GM21529 (cell line): Measurements from ENCODE around the gene ALK.
A peak's percentile ranks its signal among the peaks of the same experiment; 100 is the strongest.

Experiments used
- ATAC-seq: cut with Tn5 transposase; IDR thresholded peaks from one replicate; pipeline ENCODE4 v1.9.1; 2021; ENCODE audit not compliant: unreplicated experiment

The ALK gene

GRCh38 chr2:29343830-29344229 lies 577.6 kb downstream of the ALK start:
- no peak for ATAC-seq

GRCh38 chr2:29336341-29337241 lies 584.8 kb downstream of the ALK start:
- ATAC-seq = no peak

- no peak for ATAC-seq
Measured at GRCh38 chr2:29335396-29335795, 586.0 kb downstream of the ALK start.

- ATAC-seq = no peak
Measured at GRCh38 chr2:29334706-29335105, 586.7 kb downstream of the ALK start.

- no peak for ATAC-seq
Measured at GRCh38 chr2:29332540-29332939, 588.8 kb downstream of the ALK start.

GRCh38 chr2:29329899-29330298 lies 591.5 kb downstream of the ALK start:
- no peak for ATAC-seq

- no peak for ATAC-seq
Measured at GRCh38 chr2:29326926-29327325, 594.5 kb downstream of the ALK start.

- no peak for ATAC-seq
Measured at GRCh38 chr2:29325544-29325943, 595.8 kb downstream of the ALK start.

- ATAC-seq = no peak
Measured at GRCh38 chr2:29323961-29324360, 597.4 kb downstream of the ALK start.

GRCh38 chr2:29323301-29323700 lies 598.1 kb downstream of the ALK start:
- no peak for ATAC-seq

- ATAC-seq = no peak
Measured at GRCh38 chr2:29322011-29322410, 599.4 kb downstream of the ALK start.

- no peak for ATAC-seq
Measured at GRCh38 chr2:29317801-29318485, 603.4 kb downstream of the ALK start.

GRCh38 chr2:29317077-29317517 lies 604.3 kb downstream of the ALK start:
- ATAC-seq = peak; percentile 55

- ATAC-seq = peak; percentile 73
Measured at GRCh38 chr2:29314816-29315571, 606.4 kb downstream of the ALK start.

- ATAC-seq = no peak
Measured at GRCh38 chr2:29311458-29311857, 609.9 kb downstream of the ALK start.

GRCh38 chr2:29310650-29311348 lies 610.6 kb downstream of the ALK start:
- ATAC-seq = no peak

GRCh38 chr2:29309090-29310029 lies 612.0 kb downstream of the ALK start:
- peak; percentile 70 for ATAC-seq

GRCh38 chr2:29308366-29308765 lies 613.0 kb downstream of the ALK start:
- no peak for ATAC-seq

- no peak for ATAC-seq
Measured at GRCh38 chr2:29307519-29307918, 613.9 kb downstream of the ALK start.

GRCh38 chr2:29305762-29306161 lies 615.6 kb downstream of the ALK start:
- ATAC-seq = no peak
